IPS DF 19.7 (cell line): ENCODE measurements around the gene CLDN9.
"Not testable (repeated sequence)": the region's sequence is repeated elsewhere in the genome, so short reads cannot be mapped to it uniquely, and the experiment has no call there.

Experiments used
- DNase-seq: peaks from one replicate; pipeline ENCODE4 v3.0.0-alpha.2; 2013; ENCODE audit warnings: low read depth, low spot score

CLDN9 gene

DNA sequence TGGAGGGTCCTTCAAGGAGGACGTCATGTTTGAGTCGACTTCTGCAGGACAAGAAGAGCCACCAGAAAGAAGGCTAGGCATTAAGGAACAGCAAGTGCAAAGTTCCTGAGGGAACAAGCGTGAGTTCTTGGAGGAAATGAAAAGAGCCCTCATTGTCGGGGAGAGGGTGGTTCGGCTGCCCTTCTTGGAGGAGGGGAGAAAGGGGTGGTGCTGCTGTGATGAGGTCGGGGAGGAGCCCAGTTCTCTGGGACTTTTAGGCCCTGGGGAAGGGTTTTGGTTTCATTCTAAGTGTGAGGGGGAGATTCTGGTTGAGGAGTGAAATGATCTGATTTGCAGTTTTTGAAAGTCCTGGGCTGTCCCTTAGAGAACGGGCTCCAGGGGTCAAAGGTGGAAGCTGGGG is 19.9 kb downstream of the CLDN9 start:
- no peak for DNase-seq

DNA sequence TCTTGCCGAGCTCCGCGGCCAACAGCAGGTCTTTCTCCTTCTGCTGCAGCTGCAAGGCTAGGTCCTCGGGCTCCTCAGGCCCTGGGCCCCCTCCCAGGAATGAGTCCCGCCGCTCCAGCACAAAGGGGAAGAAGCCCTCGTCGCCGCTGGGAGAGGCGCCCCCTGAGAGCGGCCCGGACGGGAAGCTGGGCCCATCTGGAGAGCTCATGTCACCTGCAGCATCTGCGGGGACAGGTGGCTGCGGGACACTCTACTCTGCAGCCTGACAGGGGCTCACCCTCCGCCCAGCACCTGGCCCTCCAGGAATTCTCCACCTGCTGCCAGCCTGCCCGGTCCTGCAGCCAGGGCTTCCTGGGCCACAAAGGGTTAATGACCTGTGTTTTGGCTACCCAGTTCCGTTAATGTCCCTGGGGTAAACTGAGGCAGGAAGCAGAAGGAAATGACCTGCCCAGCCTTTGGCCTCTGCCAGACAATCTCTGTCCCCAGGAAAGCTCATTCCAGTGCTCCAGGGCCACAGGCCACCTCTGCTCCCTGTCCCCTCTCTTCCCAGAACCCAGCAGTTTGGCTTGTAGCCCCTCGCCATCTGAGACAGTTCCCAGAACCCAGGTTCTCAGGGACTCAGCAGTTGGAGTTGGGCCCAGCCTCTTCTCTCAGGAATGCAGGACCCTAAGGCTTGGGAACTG is 22.7 kb downstream of the CLDN9 start:
- no peak for DNase-seq

DNA sequence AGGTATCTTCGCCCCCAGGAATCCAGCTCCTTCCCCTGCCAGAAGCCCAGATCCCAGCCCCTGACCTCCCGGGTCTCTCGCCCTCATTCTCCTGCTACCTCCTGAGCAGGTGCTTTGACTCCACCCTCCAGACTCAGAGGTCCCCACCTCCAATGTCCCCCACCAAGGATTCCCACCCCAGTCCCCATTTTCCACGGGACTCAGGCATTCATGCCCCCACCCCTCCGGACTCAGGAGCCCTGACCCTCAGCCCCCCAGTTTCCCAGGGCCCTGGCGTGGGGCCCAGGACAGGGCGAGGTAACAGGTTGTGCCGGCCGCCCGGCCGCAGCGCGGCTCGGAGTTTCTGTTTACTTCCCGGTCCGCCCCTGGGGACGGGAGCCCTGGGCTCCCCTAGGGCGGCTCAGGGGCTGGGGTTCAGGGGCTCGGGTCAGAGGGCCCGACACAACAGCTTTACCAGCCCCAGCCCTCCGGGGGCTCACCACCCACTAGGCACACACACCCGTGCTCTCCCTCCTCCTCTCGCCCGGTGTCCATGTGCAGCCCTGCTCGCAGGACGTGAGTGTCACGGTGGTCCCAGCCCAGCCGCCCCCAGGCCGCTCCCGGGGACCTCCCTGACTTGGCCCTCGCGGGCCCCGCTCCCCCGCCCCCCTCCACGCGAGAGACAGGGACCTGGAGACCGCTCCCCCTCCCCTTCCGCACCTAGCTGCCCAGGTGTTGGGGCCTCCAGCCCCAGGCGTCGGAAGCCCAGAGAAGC is 23.4 kb downstream of the CLDN9 start:
- no peak for DNase-seq

DNA sequence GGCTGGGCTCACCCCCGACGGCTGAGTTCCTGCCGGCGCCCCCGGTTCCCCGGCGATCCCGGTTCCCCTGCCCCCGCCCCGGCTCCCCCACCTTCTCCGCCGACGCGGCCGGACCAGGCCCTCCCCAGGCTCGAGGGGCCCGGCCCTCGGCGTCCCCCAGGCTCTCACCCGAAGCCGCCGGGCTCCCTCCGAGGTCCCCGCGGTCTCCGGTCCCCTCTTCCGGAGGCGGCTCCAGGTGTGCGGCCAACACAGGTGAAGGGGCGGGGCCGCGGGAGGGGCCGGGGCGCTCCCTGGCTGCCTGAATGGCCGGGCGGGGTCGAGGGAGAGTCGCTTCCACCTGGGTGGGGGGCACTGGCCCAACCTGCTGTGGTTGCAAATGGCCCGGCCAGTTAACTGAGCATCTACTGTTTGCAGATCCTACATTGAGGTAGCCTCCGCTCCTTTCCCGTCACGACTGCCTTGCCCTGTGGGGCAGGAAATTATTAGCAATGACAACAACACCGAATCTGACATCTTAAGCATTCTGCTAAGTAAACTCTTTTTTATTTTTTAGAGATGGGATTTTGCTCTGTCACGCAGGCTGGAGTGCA is 24.1 kb downstream of the CLDN9 start, which contains the start of gene BICDL2:
TSS of gene BICDL2 (minus strand) at position 219 of the 590 bp plus-strand sequence. CDS start 1,448 bp downstream, outside the sequence.
- DNase-seq, result no peak

DNA sequence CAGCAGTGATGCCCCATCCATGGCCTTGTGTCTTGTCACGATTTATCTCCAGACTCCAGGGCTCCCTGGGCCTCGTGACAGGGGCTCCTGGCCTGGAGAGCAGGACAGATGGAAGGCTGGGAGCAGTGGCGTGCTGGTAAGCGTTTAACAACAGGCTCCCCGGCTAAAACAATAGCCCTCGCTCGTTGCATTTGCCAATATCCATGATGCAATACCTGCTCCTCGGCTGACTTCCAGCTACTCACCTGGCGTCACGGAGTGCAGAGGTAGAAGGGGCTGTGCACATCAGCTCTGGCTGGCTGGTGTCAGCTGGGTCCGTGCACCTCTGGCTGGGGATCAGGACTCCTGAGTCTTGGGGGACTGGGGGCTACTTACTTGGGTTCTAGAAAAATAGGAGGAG is 25.5 kb downstream of the CLDN9 start:
- DNase-seq, result no peak

DNA sequence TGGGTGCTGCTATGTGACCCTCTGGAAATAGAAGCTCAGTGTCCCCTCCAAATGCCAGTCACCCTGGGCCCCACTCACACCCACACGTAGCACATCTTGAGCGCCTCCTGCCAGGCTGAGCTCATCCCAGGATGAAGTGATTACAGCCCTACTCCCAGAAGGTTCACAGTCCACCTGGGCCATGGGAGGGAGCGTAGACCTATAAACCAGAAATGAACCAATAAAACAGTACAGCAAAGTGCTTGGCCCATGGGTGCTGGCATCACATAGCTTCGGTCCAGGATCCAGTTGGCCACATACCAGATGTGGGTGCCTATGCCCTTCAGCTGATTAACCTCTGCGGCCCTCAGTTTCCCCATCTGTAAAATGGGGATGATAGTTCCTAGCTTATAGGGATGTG is 26.2 kb downstream of the CLDN9 start:
- DNase-seq, result no peak

DNA sequence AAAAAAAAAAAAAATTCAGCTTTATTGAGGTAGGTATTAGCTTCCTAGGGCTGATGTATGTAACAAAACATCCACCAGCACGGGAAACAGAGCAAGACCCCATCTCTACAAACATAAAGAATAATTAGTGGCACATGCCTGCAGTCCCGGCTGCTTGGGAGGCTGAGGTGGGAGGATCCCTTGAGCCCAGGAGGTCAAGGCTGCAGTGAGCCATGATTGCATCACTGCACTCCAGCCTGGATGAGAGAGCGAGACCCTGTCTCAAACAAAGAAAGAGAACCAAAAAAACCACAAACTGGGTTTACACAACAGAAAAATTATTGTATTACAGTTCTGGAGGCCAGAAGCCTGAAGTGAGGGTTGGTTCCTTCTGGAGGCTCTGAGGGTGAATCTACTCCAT is 29.7 kb downstream of the CLDN9 start:
- no peak for DNase-seq

DNA sequence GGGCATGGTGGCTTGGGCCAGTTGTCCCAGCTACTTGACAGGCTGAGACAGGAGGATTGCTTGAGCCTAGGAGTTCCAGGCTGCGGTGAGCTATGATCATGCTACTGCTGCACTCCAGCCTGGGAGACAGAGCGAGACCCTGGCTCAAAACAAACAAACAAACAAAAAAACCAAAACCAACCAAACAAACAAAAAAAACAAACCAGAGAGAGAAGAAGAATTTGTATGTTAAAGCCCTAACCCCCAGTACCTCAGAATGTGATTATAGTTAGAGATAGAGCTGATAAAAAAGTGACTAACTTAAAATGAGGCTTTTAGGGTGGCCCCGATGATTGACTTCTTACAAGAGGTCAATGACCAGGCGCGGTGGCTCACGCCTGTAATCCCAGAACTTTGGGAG is 32.0 kb downstream of the CLDN9 start:
- no peak for DNase-seq

DNA sequence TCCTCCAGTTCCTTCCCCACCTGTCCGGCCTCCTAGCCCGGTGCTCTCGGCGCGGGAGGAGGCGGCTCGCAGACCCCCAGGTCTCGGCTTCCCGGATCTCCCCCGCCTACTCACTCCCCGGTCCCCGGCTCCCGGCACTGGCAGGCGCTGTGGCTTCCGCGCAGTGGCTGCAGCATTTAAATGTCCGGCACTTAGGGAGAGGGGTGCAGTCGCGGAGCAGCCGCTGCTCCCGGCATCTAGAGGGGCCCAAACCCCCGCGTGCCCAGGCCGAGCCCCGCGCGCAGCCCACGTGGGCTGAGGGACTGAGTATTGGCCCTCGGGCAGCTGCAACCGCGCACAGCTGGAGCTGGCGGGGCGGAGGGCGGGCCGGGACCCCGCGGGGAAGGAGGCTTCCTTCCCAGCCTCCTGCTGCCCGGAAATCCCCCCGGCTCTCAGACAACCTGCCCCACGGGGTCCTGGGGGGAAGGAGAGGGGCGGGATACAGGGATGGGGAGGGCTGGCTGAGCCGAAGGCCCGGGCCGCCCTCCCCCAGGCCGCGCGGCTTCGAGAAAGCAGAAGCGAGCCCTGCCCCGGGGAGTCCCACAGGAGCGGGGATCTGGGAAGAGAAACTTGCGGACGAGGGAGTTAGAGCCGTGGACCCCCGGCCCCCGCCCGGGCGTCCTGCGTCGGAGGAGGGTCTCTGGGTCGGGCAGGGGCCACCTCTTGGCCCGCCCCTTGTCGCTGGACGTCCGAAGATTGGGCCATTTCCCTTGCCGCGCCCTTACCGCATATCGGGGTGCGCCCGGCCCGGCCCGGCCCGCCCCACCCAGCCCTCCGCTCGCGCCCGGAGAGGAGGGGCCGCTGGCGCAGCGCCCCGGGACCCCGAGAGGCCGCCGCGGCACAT is 33.3 kb downstream of the CLDN9 start, which contains the start of gene MMP25:
TSS of gene MMP25 (plus strand) at position 804 of the 883 bp plus-strand sequence. CDS start 357 bp downstream, outside the sequence.
- DNase-seq, result no peak

DNA sequence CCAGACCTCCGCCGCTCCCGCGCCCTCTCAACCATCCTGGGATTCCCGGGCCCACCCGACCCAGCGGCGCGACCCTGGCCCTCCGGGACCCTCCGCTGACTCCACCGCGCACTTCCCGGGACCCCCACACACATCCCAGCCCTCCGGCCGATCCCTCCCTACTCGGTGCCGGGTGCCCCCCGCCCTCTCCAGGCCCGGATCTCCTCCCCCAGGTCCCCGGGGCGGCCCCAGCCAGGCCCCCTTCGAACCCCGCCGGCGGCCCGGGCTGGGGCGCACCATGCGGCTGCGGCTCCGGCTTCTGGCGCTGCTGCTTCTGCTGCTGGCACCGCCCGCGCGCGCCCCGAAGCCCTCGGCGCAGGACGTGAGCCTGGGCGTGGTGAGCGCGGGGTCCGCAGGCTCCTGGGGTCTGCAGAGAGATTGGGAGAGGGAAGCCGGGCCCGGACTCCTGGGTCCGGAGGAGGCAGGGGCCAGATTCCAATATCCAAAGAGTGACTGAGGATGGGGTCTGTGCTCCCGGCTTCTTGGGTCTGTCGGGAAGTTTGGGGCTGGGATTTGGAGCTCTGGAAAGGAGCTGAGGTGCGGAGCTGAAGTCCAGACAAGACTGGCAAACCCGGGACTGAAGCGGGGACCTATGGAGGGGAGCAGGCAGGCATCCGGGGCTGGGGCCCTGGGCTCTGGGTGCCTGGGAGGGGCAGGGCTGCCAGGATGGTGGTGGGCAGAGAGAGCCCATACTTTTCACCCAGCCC is 34.1 kb downstream of the CLDN9 start:
- no peak for DNase-seq

DNA sequence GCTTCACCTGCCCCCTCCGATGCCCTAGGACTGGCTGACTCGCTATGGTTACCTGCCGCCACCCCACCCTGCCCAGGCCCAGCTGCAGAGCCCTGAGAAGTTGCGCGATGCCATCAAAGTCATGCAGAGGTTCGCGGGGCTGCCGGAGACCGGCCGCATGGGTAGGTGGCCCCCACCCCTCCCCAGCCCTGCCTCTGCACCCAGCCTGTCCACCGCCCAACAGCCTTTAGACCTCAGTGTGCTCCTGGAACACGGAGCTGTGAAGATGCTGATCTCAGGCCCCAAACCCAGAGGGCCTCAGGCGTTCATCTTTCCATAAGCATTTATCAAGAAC is 34.6 kb downstream of the CLDN9 start:
- no peak for DNase-seq

DNA sequence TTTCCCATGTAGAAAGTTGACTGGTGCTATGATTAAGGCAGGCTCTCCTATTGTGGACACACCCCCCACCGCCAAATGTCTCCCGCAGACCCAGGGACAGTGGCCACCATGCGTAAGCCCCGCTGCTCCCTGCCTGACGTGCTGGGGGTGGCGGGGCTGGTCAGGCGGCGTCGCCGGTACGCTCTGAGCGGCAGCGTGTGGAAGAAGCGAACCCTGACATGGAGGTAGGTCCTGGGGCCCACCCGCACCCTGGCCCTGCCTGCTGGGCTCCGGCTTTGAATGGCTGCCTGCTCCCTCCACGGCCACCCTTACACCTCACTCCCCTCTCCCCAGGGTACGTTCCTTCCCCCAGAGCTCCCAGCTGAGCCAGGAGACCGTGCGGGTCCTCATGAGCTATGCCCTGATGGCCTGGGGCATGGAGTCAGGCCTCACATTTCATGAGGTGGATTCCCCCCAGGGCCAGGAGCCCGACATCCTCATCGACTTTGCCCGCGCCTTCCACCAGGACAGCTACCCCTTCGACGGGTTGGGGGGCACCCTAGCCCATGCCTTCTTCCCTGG is 37.3 kb downstream of the CLDN9 start:
- no peak for DNase-seq

DNA sequence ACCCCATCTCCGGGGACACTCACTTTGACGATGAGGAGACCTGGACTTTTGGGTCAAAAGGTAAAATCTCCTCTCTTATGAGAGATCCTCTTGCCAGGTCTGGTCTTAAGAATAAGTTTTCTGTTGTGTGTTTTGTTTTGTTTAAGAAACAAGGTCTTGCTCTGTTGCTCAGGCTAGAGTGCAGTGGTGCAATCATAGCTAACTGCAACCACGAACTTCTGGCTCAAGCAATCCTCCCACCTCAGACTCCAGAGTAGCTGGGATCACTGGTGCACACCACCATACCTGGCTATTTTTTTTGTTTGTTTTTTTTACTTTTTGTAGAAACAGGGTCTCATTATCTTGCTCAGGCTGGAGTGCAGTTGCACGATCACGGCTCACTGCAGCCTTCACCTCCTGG is 37.8 kb downstream of the CLDN9 start:
- no peak for DNase-seq

DNA sequence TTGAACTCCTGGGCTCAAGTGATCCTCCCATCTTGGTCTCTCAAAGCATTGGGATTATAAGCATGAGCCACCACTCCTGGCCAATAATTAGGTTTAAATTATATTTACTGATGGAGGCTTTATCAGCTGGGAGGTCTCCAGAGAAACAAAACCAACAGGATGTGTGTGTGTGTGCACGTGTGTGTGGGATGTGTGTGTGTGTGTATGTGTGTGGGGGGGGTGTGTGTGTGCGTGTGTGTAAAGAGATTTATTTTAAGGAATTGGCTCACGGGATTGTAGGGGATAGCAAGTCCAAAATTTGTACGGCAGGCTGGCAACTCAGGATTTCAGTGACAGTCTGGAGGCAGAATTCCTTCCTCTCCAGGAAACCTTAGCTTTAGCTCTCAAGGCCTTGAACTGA is 38.3 kb downstream of the CLDN9 start:
- no peak for DNase-seq

DNA sequence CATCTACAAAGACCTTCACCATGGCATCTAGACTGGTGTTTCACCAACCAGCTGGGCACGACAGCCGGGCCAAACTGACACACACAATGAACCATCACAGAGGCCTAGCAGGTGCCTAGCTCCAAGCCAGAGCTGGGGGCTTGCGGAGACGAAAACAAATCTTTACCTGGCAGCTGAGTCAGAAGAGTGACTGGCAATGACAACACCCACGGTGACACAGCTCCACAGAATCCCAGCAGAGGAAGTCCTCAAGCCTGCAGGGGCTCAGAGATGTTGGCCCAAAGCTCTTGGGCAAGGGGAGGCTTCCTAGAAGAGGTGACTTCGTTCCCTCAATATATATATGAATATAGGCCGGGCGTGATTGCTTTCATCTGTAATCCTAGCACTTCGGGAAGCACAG is 38.8 kb downstream of the CLDN9 start:
- DNase-seq, result no peak

DNA sequence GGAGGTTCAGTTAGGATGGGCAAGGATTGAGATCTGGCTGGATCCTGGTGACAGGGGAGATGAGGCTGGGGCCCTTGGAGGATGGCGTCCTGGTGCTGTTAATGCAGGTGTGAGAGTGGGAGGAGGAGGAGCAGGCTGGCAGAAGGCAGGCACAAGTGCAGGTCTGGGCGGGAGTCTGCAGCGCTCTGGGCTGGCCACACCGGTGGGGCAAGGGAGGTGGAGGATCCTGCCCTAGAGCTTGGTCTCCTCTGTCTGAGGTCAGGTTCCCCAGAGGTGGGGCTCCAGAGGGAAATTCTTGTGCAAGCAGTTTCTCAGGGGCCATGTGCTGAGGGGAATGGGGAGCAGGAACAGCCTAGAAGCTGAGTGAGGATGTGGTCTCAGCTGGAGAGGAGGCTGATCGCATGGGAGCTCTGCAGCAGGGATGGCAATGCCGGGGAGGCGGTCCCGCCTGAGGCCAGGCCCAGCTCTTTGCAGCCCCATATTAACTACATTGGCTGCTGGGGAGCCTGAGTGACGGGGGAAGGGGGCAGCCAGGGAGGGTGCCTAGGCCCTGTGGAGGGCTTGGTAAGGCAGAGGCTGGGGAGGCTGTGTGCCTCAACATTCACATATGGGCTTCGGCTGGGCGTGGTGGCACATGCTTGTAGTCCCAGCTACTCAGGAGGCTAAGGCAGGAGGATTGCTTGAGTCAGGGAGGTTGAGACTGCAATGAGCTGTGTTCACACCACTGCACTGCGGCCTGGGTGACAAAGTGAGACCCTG is 40.0 kb downstream of the CLDN9 start:
- not testable (repeated sequence) for DNase-seq

DNA sequence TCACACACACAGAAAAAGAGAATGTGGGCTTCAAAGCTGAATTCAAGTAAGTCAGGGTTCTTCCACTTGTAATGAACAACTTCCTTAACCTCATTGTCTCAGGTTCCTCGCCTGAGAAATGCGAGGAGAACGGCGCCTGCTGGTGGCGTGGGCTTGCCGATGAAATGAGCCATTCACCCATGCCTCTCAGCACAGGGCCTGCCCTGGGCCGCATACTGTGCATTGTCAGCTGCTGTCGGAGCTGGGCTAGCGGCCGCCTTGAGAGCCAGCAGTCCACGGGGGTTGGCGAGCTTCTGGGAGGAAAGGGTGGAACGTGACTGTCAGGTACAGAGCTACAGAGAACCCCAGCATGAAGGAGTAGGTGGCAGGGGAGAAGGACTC is 40.6 kb downstream of the CLDN9 start:
- DNase-seq, result not testable (repeated sequence)

DNA sequence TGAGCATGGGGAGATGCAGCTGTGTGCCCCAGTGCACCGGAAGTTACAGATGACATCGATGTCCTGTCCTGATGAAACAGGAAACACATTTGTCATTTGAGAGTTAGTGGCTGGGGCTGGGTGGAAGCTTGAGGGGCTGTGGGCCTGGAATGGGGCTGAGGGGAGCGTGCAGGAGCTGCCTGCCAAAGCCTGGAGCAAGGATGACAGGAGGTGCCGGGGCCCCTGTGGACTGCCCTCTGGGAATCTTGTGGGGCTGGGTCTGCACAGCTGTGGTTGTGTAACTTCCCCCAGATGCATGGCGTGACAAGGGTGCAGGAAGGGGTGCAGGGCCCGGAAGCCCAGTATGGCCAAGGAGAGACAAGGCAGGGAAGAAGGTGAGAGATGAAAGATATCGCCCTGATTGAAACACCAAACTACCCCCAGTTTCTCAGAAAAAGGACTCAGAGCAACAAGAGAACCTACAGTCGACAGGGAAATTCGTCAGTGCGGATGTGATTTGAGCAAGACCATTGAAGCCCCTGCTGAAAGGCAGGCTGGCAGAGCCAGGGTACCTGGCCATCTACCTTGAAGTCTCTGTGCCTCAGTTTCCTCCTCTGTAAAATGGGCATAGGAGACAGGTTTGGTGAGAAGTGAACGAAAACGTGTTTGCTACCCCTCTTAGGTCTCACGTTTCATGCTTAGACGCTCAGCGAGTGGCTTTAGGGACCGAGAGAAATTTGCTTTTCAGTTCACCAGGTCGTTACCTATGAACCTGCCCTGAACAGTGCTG is 42.4 kb downstream of the CLDN9 start:
- DNase-seq, result no peak

DNA sequence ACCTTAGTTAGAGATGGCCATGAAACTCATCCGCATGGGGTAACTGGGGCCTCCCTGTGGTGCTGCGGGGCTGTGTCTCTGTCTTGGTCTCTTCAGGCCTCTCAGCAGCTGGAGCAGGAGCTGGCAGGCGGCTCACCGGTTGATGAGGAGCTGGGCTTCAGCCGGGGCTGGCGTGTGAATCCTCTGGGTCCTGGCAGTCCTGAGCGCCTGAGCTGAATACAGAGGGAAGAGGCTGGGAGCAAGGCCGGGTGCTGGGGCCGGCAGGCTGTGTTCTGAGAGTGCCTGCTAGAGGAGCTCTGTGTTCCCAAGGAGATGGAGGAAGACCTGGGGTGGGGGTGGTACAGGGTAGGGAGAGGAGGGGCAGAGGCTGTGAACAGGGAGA is 43.0 kb downstream of the CLDN9 start:
- not testable (repeated sequence) for DNase-seq
